NCI-H345 treated with DMSO at 0.1 percent for 48 hours (cell line): ENCODE measurements around the gene SPIN1.

Experiments used
- DNase-seq: peaks from one replicate; lab custom pipeline; 2025; ENCODE audit not compliant: unreplicated experiment; lab: John Stamatoyannopoulos, UW

Gene SPIN1

DNA sequence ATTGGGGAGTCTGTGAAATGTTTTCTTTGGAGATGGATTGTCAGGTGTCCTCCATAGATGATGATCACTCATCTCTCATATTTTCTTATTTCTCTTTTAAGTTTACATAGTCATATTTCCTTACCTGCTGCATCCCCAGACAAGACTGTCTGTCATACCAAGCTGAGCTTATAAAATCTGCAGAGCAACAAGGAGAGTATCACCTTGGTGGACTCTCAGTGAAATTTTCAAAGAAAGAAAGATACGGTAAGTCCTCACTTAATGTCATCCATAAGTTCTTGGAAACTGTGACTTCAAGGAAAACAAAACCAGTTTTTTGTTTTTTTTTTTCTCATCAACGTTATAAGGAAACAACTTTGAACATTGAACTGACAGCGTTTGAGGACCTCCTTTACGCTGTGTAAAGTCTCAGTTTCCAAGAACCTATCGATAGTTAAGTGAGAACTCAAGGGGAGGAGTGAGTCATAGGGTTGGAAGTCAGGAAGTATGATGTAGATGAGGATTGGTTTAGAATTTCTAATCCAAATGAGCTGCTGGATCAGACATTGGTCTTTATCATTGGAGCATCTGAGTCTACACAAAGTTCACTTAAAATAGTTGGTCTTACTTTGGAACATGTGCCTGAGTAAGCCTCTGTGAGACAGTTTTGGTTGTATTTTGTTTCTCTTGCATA, 45.5 kb downstream of the SPIN1 start:
- no peak for DNase-seq

DNA sequence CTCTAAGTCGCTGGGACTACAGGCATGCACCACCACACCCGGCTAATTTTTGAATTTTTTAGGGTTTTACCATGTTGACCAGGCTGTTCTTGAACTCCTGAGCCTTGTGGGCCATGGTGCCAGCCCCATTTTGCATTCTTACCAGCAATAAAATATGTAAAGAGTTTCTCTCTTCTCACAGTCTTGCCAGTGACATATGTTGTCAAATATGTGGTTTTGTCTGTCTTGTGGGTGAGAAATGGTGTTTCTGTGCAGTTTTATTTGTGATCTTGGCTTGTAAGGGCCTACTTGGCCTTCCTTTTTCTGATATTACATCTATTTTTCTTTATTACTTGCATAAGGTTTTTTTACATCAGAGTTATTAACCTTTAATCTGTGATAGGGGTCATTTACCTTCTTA, 47.1 kb downstream of the SPIN1 start:
- DNase-seq: no peak

DNA sequence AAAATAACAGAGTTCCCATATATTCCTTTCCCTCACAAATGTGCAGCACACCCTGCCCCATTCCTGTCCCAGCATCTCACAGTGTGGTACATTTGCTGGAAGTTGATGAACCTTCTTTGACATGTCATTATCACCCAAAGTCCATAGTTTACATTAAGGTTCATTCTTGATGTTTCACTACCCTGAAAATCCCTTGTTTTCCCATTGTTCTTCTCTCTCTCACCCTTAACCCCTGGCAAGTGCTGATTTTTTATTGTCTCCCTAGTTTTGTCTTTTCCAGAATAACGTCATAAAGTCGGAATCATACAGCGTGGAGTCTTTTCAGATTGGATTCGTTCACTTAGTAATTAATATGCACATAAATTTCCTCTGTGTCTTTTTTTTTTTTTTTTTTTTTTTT, 48.1 kb downstream of the SPIN1 start:
- no peak for DNase-seq

DNA sequence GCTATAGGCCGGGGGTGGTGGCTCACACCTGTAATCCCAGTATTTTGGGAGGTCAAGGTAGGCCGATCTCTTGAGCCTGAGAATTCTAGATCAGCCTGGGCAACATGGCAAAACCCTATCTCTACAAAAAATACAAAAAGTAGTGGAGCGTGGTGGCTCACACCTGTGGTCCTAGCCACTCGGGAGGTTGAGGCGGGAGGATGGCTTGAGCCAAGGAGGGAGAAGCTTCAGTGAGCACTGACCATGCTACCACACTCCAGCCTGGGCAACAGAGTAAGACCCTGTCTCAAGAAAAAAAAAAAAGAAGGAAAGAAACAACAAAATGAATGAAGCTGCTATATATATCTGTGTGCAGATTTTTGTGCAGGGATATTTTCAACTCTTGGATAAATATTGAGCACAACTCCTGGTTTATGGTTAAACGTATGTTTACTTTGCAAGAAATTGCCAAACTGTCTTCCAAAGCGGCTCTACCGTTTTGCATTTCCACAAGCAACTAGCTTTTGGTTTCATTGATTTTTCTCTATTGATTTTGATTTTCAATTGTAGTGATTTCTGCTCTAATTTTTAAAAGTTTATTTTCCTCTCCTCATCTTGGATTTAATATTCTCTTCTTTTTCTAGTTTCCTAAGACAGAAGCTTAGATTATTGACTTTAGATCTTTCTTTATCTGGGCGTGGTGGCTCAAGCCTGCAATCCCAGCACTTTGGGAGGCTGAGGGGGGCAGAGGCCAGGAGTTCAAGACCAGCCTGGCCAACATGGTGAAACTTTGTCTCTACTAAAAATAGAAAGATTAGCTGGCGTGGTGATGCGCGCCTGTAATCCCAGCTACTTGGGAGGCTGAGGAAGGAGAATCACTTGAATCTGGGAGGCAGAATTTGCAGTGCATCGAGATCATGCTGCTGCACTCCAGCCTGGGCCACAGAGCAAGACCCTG, 49.2 kb downstream of the SPIN1 start:
- no peak for DNase-seq

DNA sequence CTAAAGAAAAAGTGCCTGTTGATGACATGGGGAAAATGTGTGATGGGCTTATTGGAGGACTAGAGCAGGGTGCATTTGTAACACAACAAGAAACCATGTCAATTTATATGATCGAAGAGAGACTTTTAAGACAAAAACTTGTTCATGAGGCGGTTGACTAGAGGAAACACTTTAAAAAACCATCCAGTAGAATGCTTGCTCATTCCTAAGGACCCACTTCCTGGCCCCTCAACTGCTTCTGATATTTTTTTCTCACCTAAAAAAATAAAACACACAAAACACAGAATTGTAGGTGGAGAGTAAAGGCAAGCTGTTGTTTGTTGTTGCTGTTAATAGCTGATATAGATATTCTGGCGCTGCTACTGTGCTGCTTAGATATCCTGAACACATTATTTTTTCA, 50.6 kb downstream of the SPIN1 start:
- DNase-seq: no peak

DNA sequence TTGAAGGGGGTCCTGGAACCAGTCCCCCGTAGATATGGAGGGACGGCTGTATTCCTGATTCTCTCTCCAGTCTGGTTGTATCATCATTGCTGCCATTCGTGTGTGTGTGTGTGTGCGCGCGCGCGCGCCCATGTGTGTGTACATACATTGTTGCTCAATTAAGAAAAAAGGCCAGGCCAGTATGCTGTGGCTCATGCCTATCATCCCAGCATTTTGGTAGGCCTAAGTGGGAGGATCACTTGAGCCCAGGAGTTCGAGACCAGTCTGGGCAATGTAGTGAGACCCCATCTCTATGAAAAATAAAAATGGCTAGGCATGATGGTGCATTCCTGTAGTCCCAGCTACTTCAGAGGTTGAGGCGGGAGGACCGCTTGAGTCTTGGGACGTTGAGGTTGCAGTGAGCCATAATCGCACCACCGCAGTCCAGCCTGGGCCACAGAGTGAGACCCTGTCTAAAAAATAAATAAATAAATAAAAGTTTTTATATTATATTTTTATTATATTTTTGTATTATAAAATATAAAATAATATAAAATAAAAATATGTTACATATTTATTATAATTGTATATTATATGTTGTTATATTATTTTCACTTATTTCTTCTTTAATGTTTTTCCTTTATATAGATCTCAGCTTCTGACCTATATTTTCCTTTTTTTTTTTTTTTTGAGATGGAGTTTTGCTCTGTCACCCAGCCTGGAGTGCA, 53.2 kb downstream of the SPIN1 start:
- no peak for DNase-seq

DNA sequence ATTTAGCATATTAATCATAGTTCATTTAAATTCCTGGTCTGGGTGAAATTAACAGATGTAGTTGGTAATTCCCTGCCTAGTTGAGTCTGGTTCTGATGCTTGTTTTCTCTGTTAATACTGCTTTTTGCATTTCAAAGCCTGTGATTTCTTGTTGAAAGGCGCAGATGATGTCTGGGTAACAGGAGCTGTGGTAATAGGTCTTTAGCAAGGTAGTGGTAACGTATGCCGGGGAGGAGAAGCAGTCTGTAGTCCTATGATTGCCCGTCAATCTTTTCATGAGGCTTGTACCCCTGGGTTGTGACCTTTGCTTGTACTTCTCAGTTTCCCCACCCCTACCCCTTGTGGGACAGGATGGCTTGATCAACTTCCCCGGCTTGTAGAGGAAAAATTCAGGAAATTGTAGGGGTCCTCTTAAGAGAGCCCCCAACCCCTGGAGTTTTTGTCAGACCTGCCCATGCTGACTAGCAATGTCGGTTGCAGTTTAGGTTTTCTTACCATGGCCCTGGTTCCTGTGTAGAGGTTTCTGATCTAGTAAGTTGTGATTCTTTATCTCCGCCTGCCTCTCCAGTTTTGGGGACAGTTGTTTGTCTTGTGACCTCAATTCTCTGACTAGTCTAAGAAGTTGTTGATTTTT, 55.4 kb downstream of the SPIN1 start:
- no peak for DNase-seq

DNA sequence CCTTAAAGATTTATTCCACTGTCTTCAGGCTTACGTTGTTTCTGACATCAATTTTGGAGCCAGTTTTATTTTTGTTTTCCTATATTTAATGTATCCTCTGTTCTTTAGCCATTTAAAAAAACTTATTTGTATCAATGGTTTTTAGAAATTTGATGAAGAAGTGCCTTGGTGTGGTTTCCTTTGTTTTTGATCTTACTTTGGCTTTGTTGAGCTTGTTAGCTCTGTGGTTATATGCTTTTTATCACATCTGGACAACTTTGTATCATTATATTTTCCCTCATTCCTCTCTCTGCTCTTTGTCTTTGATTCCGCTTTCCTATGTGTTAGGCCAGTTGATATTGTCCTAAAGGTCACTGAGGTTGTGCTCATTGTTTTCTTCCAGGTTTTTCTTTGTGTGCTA, 58.5 kb downstream of the SPIN1 start:
- no peak for DNase-seq

DNA sequence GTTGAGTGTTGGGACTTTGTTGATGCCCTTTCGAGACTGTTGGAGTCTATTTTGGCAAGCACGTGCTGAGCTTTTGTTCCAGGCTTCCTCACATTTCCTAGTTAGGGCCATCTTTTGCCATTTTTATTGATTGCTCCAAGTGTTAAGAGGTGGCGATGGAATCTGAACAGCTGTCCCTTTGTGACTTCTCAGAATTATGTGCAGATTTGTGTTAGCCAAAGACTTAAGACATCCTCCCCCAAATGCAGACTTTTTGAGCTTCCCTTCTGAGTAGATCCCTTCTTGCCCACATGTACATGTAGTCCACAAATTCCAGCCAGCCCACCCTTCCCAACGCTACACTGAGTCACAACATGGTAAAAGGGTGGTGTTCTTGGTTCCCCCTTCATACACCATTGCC, 59.2 kb downstream of the SPIN1 start:
- no peak for DNase-seq

DNA sequence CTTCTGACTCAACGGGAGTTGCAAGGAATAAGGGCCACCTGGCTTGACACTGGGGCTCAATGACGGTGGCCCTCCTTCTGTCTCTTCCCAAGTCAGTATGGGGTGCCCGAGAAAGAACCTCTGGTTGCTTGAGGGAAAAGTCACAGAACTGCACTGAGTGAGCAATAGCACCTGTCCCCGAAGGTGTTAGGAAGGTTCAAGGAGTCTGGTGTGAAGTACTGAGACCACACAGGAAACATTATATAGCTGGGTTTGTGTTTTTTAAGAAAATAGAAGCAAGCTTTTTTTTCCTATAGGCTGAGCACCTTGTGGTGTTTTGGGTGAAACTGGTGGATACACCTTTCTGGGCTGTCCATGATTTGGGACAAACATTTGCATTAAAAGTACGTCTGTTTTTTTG, 62.9 kb downstream of the SPIN1 start:
- no peak for DNase-seq

DNA sequence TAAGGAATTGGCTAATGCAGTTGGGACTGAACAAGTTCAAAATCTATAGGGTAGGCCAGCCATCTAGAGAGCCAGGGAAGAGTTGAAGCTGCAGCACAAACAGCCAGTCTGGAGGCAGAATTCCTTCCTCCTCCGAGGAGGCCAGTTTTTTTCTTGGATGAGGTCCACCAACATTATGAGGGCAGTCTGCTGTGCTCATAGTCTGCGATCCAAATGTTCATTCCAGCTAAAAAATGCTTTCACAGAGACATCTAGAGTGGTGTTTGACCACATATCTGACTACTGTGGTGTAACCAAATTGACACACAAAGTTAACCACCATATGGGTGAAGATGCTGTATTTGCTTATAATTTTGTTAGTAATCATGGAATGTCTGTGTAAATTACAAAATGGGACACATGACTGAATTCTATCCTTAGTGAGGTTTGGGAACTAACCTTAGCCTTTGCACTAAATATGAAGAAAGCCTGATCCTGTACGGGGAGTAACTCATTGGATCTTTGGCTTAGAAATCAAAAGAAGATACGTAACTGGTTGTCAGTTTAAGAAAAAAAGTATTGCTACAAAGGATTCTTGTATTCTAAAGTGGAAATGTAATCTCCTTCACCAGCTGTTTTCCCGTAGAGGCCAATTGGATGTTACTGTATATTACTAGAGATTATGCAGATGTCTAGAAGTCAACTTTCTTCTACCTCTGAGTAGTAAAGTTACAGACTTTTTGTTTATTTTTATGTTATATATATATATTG, 70.6 kb downstream of the SPIN1 start:
- no peak for DNase-seq

DNA sequence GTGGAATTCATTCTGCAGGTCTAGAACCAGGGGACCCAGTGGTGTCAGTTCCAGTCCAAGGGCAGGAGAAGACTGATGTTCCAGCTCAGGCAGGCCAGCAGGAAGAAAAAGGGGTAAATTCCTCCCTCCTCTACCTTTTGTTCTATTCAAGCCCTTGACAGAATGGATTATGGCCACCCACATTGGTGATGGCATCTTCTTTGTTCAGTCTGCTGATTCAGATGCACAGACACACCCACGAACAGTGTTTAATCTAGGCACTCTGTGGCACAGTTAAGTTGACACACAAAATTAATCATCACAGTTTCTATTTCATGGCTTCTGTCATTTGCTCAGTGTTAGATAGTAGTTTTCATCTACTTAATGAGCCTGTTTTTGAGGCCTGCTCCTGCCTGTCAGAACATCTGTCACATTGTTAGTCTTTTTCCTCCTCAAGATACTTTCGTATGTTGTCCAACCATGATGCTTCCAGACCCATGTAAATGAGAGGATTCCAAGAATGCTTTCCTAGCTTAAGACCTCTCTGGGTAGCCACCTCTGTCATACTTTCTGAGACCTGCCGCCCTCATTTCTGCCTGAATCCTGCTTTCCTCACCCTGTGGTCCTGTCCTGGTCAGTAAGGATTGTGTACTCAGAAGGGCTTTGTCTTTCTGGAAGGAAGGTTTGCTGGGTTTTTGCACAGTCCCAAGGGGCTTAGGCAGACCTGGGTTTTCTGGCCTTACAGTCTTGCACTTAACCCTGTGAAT, 72.5 kb downstream of the SPIN1 start:
- DNase-seq: no peak

DNA sequence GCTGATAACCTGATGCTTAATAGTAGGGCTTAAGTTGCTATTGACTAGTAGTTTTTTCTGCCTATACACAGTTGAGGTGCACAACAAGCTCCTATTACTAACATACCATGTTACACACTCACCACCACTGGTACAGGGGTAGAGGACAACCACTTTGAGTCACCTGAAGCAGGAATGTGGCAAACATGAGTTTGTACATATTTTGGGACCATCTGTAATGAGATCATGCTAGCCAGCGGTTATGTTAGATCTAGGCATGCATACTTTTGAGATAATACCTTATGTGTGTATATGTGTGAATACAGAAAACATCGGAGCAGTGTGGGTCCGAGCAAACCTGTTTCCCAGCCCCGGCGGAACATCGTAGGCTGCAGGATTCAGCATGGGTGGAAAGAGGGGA, 73.9 kb downstream of the SPIN1 start:
- no peak for DNase-seq

DNA sequence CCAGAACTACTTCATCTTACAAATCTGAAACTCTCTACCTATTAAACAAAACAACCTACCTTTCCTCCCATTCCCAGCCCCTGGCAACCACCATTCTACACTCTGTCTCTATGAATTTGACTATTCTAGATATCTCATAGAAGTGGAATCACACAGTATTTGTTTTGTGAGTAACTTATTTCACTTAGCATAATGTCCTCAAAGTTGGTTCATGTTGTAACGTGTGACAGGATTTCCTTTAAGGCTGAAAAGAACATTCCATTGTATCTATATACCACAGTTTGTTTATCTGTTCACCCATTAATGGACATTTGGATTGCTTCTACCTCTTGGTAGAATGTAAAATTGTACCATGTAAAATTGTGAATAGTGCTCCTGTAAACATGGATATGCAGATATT, 76.6 kb downstream of the SPIN1 start:
- DNase-seq: no peak

DNA sequence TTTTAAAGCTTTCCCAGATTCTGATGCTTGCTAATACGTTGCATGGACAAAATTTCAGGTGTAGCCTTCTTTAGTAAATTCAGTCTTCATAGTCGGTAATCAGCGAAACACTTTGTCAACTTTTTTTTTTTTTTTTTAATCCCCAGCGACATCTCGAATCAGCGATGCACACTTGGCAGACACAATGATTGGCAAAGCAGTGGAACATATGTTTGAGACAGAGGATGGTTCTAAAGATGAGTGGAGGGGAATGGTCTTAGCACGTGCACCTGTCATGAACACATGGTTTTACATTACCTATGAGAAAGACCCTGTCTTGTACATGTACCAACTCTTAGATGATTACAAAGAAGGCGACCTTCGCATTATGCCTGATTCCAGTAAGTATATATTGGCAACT, 80.0 kb downstream of the SPIN1 start:
- no peak for DNase-seq

DNA sequence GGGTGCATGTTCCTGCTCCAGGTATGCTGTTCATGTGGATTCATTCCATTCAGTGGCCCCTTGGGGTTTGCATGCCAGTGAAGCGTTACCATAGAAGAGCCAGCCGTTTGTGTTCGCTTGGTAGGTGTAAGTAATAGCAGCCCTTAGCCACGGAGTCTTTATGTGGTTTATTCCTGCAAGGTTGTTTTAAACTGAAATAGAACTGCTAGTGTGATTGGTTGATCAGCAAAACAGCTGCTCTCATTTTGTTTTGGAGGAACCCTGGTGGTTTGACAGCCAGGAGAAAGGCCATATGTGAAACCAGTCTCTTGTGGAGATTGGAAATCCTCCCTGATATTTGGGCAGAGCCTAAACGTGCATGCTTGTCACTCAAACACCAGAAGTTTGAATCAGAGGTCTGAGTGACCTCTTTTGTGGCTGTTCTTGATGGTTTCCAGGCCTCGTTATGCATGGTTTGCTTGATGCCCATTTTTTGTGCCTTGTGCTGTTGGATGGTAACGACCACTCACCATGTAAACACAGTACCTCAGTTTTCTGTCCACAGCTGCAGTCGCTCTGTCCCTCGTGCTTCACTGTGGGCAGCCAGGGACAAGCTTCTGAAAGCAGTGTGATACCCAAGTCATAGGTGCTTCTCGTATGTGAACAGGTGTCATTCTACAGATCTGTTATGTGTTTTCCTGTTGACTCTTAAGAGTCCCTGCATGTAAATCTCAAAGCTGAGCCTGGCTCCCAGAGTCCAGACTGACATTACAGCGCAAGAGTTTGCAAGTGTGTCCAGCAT, 88.4 kb downstream of the SPIN1 start:
- peak; percentile 68 for DNase-seq

DNA sequence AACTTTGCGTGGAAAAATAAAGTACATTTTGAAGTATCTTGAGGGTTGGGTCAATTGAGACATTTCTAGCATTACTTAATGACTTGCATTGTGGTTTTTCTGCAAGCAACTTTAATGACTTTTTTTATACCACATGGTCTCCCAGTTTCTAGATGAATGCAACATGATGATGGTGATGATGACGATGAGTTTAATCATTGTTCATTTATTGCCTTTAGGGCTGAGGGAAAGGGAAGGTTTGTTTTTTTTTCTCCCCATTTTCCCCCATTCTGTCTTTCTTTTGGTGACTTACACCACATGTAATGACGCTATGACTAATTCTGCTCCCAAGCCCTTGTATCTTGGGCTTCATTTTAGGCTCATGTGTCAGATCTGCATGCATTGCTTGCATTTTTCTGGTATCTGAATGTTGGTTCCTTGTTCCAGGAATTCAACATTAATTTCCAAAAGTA, 89.1 kb downstream of the SPIN1 start:
- DNase-seq: no peak

DNA sequence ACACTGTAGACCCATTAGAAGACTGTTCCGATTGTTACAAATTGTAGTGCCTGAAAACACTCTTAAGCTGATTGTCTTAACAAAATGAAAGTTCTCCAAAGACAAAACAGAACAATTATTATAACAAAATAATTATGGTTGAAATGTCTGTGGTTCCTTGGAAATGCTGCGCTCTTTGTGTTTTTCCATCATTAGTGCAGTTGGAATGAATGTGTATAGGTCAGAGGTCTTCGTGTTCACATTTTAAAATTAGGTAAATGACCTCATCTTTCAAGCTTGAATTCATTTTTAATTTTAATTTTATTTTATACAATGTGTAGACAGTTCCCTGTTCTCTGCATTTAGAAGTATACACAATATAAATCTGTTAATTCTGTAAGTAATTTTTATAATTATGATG, 90.0 kb downstream of the SPIN1 start:
- DNase-seq: no peak

DNA sequence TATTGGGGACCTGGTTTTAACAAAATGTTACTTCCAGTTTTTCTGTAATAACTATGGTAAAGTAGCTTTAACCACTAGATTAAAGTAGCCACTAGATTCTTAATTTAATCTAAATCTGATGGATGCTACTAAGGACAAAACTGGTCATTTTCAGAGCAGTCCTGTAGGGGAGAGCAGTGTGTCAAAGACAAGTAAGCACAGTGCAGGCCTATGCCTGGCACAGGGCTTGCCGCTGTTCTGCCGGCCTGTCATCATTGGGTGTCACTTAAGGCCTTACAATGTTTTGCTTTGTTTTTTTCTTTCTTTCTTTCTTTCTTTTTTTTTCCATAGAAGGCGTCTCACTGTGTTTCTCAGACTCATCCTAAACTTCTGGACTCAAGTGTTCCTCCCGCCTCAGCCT, 93.7 kb downstream of the SPIN1 start:
- DNase-seq: no peak
